Central memory CD4-positive, alpha-beta T cell (primary cell): Measurements from ENCODE around the gene DCLRE1A.

Source experiments
- DNase-seq: peaks from one replicate; pipeline ENCODE4 v3.0.0; 2022
- total RNA-seq, 3 experiments: gene quantifications; one replicate each; lab custom pipeline; 2026; lab: John Stamatoyannopoulos, UW

Gene DCLRE1A
- total RNA-seq, result 7.9 to 38.7 (median 20.1) reads per million in 3 experiments

GRCh38 chr10:113854013-113854760 lies at the start of gene DCLRE1A, which contains the start of gene NHLRC2:
TSS of gene DCLRE1A (minus strand) at chr10:113854082. CDS start at chr10:113853182, 900 bp downstream.
TSS of gene NHLRC2 (plus strand) at chr10:113854661. CDS start at chr10:113854873, 212 bp downstream.
- peak; percentile 44 for DNase-seq

- no peak for DNase-seq
Observed at GRCh38 chr10:113899952-113900598, 46.2 kb upstream of the DCLRE1A start.

- no peak for DNase-seq
Observed at GRCh38 chr10:113897693-113898618, 44.1 kb upstream of the DCLRE1A start.

GRCh38 chr10:113895018-113895417 lies 41.1 kb upstream of the DCLRE1A start:
- DNase-seq, result no peak

- no peak for DNase-seq
Observed at GRCh38 chr10:113894581-113894980, 40.7 kb upstream of the DCLRE1A start.

- DNase-seq, result no peak
Observed at GRCh38 chr10:113893570-113893969, 39.7 kb upstream of the DCLRE1A start.

GRCh38 chr10:113891476-113891875 lies 37.6 kb upstream of the DCLRE1A start:
- no peak for DNase-seq

- DNase-seq, result no peak
Observed at GRCh38 chr10:113890769-113891168, 36.9 kb upstream of the DCLRE1A start.

GRCh38 chr10:113889911-113890310 lies 36.0 kb upstream of the DCLRE1A start:
- DNase-seq, result no peak

GRCh38 chr10:113882240-113882639 lies 28.4 kb upstream of the DCLRE1A start:
- no peak for DNase-seq

GRCh38 chr10:113880236-113880635 lies 26.4 kb upstream of the DCLRE1A start:
- DNase-seq, result no peak

GRCh38 chr10:113879691-113880090 lies 25.8 kb upstream of the DCLRE1A start:
- no peak for DNase-seq

GRCh38 chr10:113876461-113876860 lies 22.6 kb upstream of the DCLRE1A start:
- no peak for DNase-seq

- no peak for DNase-seq
Observed at GRCh38 chr10:113875212-113875611, 21.3 kb upstream of the DCLRE1A start.

GRCh38 chr10:113872139-113873030 lies 18.5 kb upstream of the DCLRE1A start:
- DNase-seq, result no peak

- DNase-seq, result no peak
Observed at GRCh38 chr10:113869789-113870188, 15.9 kb upstream of the DCLRE1A start.

GRCh38 chr10:113867904-113868303 lies 14.0 kb upstream of the DCLRE1A start:
- no peak for DNase-seq

GRCh38 chr10:113866551-113867394 lies 12.9 kb upstream of the DCLRE1A start:
- no peak for DNase-seq

- DNase-seq, result no peak
Observed at GRCh38 chr10:113865901-113866300, 12.0 kb upstream of the DCLRE1A start.

- no peak for DNase-seq
Observed at GRCh38 chr10:113859261-113859660, 5.4 kb upstream of the DCLRE1A start.

GRCh38 chr10:113858541-113858940 lies 4.7 kb upstream of the DCLRE1A start:
- DNase-seq, result no peak
